Stimulated activated CD4-positive, alpha-beta T cell treated with anti-CD3 and anti-CD28 coated beads, TNF-alpha, amount 100 ng/mL, for 24 hours (primary cell): ENCODE measurements around the gene STK17B.

ENCODE experiments used
- DNase-seq, 3 experiments: peaks; one replicate each; pipeline ENCODE4 v3.0.0-alpha.2; 2020; ENCODE audit warnings: low read depth in 3 of 3

Gene STK17B

DNA sequence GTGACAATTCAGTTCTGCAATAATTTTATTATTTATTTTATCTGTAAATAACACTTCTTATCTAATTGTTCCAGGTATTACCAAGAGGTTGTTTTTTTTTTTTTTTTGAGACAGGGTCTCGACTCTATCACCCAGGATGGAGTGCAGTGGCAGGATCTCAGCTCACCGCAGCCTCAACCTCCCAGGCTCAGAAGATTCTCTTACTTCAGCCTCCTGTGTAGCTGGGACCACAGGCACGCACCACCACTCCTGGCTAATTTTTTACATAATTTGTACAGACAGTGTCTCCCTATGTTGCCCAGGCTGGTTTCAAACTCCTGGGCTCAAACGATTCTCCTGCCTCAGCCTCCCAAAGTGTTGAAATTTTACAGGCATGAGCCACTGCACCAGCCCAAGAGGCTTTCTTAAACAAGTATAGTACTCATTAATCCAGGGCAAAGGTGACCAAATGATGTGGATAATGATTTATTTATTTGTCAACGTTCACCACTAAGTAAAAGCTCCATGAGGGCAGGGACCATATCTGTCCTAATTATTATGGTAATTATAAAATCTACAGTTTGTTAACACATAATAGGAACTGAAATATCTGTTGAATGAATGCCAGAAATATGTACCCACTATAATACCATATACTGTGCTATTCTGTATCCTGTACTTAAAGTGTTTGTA, 12.0 kb downstream of the STK17B start:
- no peak for DNase-seq

DNA sequence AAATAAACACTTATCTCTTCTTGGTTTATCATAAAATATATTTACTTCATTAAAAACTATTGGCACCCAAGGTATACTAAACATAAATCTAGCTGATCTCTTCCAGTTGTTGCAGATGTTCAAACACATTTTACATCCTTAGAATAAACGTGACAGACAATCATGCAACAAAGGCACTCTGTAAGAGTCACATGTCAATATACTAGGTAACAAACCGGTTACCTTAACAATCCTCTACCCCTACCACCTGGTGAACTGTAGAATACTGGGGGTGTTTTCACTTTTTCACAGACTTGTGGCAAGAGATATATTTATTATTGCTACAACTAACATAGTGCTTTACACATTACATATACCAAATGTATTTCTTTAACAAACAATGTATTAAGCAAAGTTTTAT, 15.8 kb downstream of the STK17B start:
- DNase-seq, result no peak

DNA sequence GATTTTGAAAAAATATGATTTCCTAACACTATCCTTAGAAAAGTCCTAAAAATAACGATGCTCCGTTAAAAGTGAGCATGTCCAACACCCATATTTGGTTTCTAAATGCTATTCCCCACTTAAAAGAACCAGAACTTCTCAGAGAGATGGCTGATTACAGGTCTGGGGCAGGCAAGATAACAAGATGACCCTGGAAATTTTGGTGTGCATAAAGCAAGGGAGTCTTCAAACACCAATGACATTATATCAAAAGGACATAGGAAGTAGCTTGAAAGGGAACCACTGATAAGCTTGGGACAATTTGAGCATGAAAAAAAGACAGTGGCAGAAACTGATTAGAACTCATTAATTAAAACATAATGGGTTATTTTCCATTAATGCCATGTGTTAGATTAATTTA, 17.9 kb downstream of the STK17B start:
- DNase-seq, result no peak

DNA sequence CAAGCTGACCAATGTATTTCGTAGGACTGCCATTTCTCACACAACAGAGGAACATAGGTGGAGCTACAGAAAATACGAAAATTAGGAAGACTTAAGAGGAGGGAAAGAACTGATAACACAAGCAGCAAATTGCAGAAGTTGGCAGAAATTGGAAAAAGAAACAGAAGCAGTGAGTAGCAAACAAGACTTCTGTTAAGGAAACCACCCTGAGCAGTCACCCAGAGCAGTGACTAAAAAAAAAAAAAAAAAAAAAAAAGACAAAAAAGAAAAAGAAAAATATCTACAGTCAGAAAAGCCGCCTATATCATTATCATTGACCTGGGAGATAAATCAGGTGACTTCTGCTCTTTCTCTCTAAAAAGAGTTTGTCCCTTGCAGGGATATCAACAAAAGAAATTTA, 21.4 kb downstream of the STK17B start:
- no peak for DNase-seq

DNA sequence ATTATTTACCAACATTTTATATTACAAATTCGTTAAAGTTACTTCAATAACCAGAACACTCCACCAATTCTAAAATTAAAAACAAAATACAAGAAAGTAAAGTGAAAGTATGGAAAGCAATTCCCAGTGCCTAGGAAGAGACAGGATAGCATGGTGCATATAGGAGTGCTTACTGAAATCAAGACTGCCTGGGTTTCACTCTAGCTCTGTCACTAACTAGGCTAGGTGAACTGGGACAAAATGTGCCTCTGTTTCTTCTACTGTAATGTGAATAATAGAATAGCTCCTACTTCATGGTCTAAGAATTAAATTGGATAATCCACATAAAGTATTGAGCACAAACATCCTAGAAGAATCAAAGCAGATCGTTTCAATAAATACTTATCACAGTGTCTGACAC, 22.6 kb downstream of the STK17B start:
- DNase-seq, result no peak

DNA sequence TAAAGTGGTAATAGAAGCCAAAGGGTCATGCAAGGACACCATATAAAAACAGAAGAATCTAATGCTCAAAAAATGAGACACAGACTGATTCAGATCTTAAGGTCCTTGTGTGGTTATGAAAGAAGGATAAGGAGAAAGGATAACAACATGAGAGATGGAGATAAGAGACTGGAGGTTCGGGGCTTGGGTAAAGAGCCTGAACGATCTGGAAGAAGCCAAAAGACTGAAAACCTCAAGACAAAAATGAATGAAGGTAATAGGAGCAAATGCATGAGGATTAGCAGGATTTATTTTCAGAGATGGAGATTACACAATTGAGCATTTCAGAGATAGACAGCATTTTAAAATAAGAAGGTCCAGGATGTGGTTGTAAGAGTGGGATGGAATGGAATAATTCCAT, 26.1 kb downstream of the STK17B start:
- no peak for DNase-seq

GRCh38 chr2:196144513-196145126, 26.8 kb downstream of the STK17B start:
- no peak for DNase-seq

GRCh38 chr2:196143730-196144131, 27.6 kb downstream of the STK17B start:
- no peak for DNase-seq

GRCh38 chr2:196142825-196143224, 28.6 kb downstream of the STK17B start:
- DNase-seq, result no peak

GRCh38 chr2:196140213-196140612, 31.2 kb downstream of the STK17B start:
- no peak for DNase-seq

GRCh38 chr2:196137271-196137670, 34.1 kb downstream of the STK17B start:
- DNase-seq, result no peak

DNA sequence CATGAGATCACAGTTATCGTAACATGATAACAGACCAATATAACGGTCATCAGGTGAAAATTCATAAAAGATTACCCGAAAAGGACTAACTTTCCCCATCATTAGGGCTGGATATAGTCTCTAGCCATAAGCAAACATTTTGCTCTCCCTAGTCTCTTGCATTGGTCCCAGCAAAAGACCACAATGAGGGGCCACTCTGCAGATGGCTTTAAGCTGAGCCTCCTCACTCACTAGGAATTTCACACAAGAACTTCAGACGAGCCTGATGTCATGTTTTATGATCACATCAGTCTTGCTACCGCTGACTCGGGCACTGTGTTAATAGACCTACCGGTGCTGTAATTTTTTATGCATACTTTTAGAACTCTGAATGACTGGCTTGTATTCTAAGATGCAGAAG, 35.2 kb downstream of the STK17B start:
- DNase-seq, result no peak

DNA sequence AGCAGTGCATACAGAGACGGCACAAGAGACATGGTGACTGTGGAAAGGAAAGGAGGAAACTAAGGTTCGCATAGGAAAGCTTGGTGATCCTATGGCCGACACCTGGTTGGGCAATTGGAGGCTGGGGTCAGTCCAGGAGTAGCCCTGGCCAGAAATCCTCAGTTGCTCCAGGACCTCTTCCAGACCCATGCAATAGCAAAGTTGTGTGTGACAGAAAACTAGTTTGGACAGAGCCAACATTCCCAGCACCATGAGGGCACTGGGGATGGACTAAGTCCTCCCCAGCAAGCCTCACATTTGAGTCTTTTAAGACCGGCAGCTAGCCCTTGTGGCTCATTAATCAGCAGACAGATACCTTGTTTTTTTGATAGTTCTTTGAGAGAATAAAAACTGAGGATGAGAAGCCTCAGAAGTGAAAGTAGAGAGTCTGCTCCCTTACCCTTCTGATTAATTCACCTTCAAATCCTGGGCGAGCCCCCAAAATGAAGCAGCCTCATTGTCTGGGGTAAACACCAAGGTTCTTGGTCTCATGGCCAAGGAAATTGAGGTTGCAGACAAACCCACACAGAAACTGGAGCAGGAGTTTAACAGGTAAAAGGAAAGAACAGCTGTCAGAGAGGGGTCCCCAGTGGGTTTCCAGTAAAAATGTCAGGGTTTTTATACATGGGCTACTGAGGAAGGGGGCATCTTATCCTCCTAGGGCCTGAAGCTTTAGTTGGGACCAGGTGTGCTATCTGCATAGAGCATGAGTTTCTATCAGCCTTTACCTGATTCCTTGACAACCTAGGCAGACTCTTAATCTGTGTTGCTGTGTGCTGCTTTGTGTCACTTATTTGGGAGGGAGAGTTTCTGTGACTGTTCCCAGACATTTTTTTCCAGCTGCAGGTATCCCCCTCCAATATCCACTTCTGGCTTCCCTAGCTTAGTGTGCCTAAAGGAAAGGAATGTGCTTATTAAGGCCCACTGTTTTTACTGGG, 39.1 kb downstream of the STK17B start:
- DNase-seq, result peak in 2 of 3 experiments; percentile 28 to 31

- DNase-seq, result peak; percentile 45 to 61 (median 58)
Measured at GRCh38 chr2:196131384-196131937, 39.9 kb downstream of the STK17B start.

- DNase-seq, result no peak
Measured at GRCh38 chr2:196130039-196130825, 41.1 kb downstream of the STK17B start.

- no peak for DNase-seq
Measured at GRCh38 chr2:196128749-196129148, 42.6 kb downstream of the STK17B start.

- DNase-seq, result no peak
Measured at GRCh38 chr2:196125596-196125995, 45.8 kb downstream of the STK17B start.

DNA sequence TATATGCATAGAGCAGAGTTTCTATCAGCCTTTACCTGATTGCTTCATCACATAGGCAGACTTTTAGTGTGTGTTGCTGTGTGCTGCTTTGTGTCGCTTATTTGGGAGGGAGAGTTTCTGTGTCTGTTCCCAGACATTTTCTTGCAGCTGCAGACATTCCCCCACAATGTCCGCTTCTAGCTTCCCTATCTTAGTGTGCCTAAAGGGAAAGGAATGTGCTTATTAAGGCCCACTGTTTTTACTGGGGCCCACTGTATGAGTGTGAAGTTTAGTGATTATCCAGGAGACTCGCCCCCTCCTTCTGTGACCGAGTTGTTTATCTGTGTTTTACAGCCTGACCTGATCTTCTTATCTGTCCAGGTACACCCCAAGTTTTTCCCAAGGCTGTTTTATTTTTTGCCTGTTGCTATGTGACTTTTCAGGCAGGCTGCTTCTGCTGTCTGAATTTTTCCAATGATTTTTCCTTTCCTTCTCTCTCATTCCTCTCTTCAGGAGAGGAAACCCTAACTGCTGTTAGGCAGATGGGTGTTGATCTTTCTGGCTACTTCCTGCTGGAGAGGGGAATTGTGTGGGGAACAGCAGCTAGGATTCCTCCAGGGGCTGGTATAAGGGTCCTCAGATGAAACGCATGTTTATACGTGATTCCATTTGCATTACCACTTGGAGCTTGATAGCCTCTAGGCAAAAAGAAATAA, 47.6 kb downstream of the STK17B start:
- DNase-seq, result no peak

DNA sequence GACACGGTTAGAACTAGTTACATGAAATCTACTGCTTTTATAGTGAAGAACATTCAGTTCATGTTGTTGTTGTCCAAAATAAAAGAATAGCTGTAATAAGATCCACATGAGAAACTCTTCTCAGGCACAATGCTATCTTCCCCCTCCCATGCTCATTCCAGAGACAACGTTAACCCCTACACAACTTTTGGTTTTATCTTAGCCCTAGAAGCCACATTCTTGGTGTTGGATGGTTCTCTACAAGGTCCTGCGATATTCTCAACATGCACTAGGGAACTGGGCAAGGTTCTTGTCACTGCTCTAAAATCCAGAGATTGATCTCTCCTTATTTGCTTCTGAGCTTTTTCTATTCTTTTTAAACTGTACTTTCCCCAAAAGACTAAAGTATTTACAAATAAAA, 51.5 kb downstream of the STK17B start:
- DNase-seq, result no peak

GRCh38 chr2:196117214-196117705, 54.1 kb downstream of the STK17B start:
- DNase-seq, result no peak
